HG02642 (cell line): ENCODE measurements around the gene CHIT1.

Experiments
- ATAC-seq: cut with Tn5 transposase; IDR thresholded peaks from one replicate; pipeline ENCODE4 v1.9.1; 2021; ENCODE audit warnings: mild to moderate bottlenecking; ENCODE audit not compliant: unreplicated experiment, poor library complexity

The CHIT1 gene

DNA sequence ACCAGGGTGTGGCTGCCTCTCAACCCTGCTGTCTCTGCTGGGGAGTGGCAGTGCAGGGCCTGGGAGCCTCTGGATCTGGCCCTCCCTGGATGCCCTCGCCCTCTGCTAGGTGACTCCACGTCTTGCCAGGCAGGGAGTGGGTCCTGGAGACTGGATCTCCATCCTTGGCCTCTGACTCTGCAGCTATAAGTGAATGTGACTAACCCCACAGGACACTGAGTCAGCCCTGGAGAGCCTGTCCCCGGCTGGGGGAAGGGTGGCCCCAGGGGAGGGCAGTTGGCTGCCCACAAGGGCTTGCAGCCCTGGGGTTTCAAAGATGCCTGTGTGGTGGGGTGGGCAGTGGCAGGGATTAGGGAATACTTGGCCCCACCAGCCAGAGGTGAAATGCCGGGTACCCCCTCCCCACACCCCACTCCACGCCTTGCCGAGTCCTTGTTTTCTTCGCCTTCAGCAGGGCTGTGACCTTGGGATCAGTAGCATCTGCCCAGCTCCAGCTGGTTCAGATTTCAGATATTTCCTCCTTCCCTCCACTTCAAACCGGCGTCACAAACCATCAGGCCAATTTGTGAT is 51.9 kb downstream of the CHIT1 start:
- no peak for ATAC-seq

DNA sequence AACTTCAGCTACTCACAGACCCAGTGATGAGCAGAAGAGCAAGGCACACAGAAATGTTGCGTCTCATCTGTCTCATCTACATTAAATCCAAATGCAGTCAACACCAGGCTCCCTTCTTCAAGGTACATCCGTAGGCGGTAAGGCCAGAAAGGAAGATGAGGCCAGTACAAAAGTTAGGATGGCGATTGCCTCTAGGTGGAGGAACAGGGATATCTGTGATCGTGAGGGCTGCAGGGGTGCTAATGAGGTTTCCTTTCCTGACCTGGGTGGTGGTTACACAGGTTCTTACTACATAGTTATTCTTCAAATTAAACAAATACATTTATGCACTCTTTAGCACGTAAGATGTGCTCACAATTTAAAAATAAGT is 52.5 kb downstream of the CHIT1 start:
- no peak for ATAC-seq

DNA sequence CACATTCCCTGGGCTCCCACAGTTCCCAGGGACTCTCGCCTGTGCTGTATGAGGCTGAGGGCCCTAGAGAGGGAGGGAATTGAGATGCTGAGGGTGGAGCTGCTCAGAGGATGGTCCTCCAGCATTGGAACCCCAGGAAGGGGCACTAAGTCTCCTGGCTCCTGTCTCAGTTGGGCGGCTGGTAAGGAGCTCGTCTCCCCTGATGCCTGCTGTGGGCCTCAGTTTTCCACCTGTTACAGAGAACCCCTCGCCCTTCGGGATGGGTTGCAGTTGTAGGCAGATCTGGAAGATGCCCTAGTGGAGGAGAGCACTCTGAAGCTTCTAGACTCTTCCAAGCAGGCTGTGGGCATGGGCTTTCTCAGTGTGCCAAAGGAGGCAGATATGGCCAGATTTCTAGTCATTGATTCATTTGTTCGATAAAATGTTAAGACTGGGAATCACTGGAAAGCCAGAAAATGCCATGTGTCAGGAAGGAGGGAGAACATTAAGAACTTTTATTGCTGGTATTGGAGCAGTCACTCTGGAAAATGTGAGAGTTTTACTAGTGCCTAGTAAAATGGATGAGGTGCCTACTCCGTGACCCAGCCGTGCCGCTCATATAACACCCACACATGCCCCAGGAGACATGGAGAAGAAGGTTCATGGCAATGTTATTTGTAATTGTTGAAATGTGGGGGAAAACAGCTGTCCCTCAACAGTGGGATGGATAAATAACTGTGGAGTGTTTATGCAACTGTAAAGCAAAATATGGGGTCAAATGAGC is 53.0 kb downstream of the CHIT1 start:
- ATAC-seq: no peak

DNA sequence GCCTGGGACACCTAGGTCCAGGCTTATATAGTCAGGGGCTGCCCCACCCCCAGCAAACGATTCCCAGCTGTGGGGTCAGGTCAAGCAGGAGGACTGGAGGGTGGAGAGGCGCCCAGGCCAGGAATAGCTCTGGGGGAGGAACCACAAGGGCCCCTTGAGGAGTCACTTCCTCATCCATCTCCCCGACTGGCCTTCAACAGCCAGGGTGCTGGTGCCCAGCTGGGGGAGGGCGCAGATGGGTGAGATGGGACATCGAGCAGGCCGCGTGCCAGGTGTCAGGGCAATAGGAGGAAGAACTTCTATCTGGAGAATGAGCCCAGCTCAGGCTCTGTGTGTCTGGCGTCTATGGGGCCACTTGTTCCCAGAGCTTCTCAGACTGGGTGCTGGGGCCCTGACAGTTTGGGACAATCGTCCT is 53.6 kb downstream of the CHIT1 start:
- ATAC-seq: no peak

DNA sequence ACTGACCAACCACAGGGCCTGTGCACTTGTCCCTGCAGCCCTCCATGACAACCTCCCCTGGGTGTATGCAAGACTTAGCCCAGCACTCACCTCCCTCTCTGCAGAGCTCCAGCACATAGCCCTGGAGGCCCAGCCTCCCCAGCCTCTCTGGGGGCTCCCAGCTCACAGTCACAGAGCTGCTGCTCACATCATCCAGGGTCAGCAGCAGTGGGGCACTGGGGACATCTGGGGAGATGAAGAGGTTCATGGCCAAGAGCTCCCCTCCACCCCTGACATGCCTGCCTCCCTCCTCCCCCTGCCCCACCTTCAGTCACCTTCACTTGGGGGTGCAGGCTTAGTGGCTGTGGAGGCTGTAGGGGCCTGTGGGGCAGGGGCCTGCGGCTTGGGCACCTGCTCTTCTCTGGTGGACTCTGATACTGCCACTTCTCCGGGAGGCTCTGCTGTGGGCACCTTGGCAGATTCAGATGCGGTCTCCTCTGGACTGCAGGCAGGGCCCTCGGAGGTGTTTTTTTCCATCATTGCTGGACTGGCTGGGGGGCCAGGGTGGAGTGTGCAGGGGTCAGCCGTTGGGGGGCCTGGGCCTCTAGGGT is 54.1 kb downstream of the CHIT1 start, which contains the start of gene MYBPH:
MYBPH (minus strand) TSS at position 590 of the 590 bp plus-strand sequence; CDS start at position 519, 71 bp downstream.
- ATAC-seq: no peak

DNA sequence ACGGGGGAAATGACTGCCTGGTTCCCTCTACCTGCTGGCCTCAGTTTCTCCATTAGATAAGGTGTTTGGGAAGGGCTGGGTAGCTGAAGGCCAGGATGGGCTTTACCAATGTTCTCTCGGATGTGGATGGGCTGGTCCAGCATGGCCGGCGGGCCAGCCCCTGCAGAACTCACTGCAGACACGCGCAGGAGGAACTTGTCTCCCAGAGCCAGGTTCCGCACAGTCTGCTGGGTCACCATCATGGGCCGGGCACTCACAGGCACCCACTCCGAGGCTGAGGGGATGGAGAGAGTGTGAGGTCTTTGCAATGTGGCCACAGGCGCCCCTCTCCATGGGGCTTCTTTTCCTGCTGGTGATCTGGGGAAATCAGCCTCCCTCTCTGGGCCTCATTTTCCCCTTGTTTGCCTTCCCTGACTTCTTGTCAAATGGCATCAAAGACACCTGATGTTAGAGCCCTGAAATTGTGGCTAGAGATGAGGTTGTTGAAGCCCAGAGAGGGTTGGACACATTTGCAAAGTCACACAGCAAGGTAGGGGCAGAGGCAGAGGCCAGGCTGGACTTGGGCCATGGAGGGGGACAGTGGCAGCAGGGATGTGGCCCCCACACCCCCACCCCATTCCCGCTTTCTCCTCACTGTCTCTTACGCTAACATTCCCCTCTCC is 55.0 kb downstream of the CHIT1 start:
- ATAC-seq: no peak

DNA sequence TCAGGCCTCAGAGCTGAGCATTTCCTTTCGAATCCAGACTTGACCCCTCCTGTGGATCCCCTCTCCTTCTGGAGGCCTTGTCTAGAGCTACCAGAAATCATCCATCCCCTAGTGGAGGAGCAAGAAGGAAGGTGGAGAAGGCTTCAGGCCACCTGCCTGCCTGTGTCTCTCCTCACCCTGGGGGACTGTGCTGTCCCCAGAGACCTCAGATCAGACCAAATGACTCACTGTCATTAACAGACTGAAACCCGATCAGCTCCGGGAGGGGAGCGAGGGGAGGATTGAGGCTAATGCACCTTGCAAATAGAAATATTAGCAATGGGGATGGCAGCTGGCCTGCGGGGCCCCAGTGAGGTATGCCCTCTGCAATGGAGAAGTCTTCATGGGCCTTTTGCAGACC is 55.9 kb downstream of the CHIT1 start:
- ATAC-seq: peak; percentile 86

DNA sequence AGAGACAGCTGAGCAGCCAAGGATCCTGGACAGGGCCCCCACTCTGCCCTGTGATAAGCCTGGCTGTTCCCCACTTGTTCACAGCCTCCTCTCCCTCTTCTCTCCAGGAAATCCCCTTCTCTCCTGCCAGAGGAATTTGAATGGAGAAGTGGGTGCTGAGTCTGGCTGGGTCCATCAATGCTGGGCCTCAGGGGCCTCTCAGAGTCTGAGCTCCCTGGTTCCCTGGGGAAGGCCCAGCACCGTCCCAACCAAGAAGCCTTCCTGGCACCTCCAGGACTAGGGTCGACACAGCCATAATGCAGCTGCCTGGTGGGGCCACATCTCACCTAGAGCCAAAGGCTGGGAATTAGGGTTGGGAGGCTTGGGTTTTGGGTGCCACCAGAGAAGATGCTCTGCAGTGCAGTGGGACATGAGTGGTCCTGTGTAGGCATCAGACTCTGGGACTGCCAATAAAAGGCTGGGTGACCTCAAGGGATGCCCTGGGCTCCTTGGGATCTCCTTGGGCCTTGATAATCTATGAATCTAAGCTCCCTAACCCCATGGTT is 56.4 kb downstream of the CHIT1 start:
- ATAC-seq: no peak

DNA sequence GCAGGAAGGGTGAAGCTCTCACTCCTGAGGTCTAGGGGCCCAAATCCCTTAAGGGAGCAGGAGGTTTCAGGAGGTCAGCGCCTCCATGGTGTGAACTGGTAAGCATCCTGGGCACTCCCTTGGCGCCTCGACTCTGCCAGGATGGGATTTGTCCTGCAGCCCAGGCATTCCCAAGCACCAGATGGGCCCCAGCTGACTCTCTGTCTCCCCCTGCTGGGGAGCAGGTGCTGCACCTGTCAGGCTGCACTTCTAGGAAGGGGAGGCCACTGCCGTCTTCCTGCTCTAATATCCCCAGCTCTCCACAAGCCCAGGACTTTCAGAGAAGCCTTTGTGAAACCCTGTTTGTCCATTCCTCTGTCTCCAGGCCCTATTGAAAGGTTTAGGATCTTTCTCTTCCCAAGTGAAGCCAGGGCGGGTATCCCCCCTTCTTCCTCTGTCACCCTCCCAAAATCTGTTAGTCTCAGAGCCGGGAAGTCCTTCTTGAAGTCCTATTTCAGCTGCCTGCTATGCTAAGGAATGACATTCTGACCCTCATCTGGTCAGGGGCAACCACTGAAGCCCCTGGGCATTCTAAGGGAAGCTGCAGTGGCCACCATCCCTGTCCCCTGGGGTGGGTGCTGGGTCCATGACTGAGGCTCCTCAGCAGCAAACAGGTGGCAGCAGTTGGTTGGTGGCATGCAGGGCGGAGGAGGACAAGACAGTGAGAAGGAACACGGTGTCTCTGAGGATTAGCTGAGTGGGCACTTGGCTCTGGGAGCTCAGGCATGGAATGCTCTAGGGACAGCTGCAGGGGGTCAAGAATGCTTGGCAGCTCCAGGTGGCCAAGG is 57.1 kb downstream of the CHIT1 start:
- ATAC-seq: no peak

DNA sequence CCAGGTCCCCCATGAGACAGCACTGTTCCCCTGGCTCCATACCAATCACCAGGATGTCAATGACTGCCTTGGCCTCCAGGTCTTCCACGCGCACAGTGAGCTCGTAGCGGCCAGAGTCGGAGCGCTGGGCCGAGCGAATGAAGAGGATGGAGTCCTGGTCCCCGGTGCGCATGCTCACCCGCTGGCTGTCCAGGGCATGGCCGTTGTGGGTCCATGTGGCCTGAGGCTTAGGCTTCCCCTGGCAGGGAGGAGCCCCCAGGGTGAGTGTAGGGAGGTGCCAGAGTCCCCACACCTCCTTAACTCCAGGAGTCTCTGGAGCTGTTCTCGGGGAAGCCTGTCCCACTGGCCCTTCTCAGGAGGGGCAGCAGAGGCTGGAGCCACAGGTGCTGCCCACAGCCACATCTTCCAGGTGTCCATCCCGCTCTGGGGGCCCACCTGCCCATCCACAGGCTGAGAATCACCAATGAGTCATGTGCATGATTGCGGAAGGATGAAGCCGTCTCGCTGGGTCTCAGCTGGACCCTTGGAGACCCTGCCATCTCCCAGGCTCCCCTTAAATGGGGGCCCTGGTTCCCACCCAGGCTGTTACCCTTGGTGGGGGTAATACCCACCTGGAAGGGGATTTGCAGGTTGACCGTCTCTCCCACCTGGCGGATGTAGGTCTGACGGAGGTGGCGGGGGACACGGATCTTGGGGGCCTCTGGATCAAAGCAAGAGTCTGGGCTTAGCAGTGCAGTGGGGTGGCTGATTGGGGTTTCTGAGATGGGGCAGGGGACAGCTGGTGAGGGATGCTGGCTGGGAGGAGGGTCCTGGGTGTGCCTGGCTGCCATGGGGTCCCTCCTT is 57.9 kb downstream of the CHIT1 start:
- no peak for ATAC-seq

DNA sequence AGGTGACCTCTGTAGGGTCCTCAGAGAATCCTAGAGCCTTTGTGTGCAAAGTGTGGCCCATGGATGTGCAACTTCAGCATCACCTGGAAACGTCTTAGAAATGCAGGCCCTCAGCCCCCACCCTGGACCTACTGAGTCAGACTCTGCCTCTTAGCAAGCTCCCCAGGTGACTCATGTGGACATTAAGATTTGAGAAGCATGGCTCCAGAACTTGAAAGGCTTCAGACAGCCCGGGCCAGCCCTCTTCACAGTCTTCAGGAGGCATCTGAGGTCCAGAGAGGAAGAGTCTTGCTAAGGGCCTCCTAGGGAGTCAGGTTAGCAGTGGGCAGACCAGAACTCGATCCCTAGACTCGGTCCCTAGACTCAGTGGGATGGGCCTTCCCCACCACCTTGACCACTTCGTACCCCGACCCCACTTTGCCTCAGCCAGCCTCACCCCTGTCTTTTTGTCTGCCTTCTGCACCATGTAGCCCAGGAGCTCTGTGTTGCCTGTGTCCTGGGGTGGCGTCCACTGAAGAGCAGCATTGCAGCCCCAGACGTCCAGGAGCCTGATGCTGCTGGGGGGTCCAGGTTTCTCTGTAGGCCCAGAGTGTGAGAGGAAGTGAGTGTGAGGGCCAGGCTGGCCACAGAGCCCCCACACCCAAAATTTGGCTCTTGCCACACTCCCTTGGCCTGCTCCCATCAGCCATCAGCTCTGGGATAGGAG is 58.7 kb downstream of the CHIT1 start:
- ATAC-seq: no peak

DNA sequence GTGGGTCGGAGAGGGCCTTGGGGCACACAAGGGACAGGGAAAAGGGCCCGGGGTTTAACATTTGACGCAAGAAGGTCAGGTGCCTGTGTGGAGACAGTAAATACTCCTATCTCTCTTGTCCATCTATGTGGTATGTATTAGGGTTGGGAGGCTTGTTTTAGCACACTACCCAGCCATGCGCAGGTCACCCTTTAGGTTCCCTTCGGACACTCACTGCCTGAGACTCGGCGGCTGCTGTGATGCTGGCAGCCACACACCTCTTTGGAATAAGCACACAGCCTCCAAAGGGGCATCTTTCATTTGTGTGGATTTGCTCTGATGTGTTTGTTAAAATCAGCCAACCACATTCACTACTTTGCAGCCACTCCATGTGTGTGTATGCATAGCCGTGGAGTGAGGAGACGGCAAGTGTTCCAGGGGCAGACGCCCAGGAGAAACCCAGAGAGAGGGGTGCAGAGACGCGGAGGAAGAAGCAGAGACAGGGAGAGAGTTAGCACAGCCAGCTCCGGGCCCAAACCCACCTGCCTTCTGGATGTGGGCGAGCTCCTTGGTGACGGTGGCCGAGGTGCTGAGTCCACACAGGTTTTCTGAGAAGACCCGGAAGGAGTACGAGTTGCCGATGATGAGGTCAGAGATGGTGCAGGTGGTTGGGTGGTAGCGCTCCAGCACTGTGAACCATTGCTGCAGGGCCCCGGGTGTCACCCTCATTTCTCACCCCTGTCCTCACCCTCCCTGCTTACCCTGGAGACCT is 59.5 kb downstream of the CHIT1 start:
- no peak for ATAC-seq

DNA sequence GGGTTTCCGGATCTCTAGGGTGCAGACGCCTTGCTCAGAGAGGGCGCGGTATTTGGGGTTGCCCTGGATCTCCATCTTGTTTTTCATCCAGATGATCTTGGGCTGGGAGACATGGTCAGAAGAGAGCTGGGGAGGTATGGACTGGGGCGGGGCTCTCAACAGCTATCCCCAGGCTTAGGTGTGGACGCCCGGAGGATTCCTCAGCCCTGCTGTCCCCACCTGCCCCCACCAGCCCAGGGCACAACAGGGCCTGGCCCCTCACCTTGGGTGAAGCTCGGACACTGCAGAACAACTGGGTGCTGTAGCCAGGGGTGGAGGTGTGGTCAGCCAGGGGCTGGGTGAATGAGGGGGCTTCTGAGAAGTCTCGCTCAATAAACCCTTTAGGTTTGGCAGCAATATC is 60.5 kb downstream of the CHIT1 start:
- ATAC-seq: no peak

DNA sequence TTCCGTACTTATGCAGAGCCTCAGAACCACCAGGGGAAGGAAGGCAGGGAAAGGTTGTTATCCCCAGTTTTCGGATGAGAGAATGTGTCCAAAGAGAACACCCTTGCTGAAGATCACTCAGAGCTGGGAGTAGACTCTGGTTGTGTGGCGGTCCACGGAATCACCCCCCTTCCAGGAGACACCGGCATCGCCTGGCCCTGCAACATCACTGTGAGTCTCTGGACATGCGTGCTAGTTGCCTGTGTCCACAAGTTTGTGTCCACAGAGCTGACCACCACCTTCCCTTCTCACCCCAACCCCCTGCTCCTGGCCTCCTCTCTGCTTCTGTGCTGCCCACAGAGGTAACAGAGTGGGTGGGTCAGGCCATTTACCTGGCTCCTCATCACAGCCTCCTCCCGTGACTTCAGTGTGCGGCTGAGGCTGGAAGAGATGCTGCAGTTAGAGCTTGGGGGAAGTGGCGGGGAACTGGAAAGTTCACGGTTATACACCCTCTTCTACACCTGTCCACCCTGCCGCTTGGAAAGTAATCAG is 61.2 kb downstream of the CHIT1 start:
- ATAC-seq: no peak

DNA sequence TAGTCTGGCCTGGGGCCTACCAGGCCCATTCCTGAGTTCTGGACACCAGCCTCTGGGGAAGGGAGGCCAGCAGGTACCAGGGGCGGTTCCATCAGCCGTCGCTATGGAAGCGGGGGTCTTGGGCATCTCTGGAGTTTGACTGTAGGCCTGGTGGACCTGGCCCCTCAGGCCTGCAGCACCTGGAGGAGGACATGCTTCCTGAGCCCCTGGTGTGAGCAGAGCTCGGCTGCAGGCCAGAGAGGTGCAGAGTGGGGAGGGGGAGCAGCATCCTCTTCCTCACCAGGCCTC is 61.6 kb downstream of the CHIT1 start:
- ATAC-seq: no peak

DNA sequence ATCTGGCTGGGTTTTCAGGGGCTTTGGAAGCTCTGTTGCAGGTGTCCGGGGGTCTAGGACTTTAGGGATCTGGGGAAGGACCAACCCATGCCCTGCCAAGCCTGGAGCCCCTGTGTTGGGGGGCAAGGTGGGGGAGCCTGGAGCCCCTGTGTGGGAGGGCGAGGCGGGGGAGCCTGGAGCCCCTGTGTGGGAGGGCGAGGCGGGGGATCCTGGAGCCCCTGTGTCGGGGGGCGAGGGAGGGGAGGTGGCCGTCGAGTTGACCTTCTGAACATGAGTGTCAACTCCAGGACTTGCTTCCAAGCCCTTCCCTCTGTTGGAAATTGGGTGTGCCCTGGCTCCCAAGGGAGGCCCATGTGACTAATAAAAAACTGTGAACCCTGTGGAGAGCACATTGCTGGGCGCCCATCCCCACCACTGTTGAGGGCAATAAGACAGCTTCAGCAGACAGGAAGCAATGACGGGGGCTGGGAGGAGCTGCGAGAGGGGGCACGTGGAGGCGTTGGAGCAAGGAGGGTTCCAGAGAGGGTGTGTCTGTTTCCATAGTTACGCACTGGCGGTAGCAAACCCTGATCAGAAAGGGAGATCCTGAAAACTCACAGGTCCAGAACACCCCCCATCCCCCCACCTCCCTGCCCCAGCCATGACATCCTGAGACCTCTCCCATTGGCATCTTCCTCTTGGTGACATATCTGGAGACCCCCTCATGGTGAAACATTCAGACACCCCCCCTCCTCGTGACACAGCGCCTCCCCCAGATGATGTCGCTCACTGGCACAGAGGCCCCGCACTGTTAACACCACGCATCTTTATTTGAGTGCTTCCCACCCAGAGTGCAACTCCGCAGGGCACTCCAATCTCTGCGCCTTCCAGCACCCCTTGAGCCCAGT is 62.2 kb downstream of the CHIT1 start:
- no peak for ATAC-seq
